Mesenchymal stem cell (in vitro differentiated cells and primary cell): ENCODE data around the gene TBC1D22A.
"Not testable (repeated sequence)": the region's sequence is repeated elsewhere in the genome, so short reads cannot be mapped to it uniquely, and the experiment has no call there.

Source experiments
- DNase-seq: peaks from one replicate; pipeline ENCODE4 v3.0.0-alpha.2; 2013
- H2AFZ ChIP-seq: one replicate; pipeline ENCODE4 v1.6.1; 2013; ENCODE audit warnings: low read depth, mild to moderate bottlenecking, control low read depth, inconsistent platforms, low read length, moderate library complexity
- H2AK5ac ChIP-seq: 2 replicates; pipeline ENCODE4 v1.6.1; 2013; ENCODE audit warnings: low read length, moderate library complexity, mild to moderate bottlenecking, inconsistent platforms; ENCODE audit not compliant: severe bottlenecking
- H2BK120ac ChIP-seq: one replicate; pipeline ENCODE4 v1.6.1; 2013; ENCODE audit warnings: low read depth, mild to moderate bottlenecking, inconsistent platforms, low read length, moderate library complexity
- H2BK12ac ChIP-seq, 2 experiments: one replicate each; pipeline ENCODE4 v1.6.1; 2013; ENCODE audit warnings: inconsistent platforms in 2 of 2, low read length in 2 of 2, mild to moderate bottlenecking in 2 of 2, moderate library complexity in 2 of 2, control low read depth in 1 of 2
- H2BK15ac ChIP-seq: one replicate; pipeline ENCODE4 v1.6.1; 2013; ENCODE audit warnings: mild to moderate bottlenecking, low read depth, inconsistent platforms; ENCODE audit not compliant: poor library complexity, severe bottlenecking
- H2BK5ac ChIP-seq: 2 replicates; pipeline ENCODE4 v1.6.1; 2013; ENCODE audit warnings: low read depth, mild to moderate bottlenecking, low read length, control low read depth, inconsistent platforms; ENCODE audit not compliant: poor library complexity, severe bottlenecking
- H3K14ac ChIP-seq, 2 experiments: one replicate each; pipeline ENCODE4 v1.6.1; 2013; ENCODE audit warnings: inconsistent platforms in 2 of 2, low read length in 2 of 2, control low read depth in 1 of 2, mild to moderate bottlenecking in 1 of 2, moderate library complexity in 1 of 2
- H3K18ac ChIP-seq, 2 experiments: one replicate each; pipeline ENCODE4 v1.6.1; 2013; ENCODE audit warnings: inconsistent platforms in 2 of 2, low read length in 2 of 2, control low read depth in 1 of 2, low read depth in 1 of 2, mild to moderate bottlenecking in 1 of 2
- H3K23ac ChIP-seq, 2 experiments: one replicate each; pipeline ENCODE4 v1.6.1; 2013; ENCODE audit warnings: inconsistent platforms in 2 of 2, low read length in 2 of 2, mild to moderate bottlenecking in 2 of 2, moderate library complexity in 2 of 2, control low read depth in 1 of 2
- H3K27ac ChIP-seq: 2 replicates; pipeline ENCODE4 v1.5.1; 2013; ENCODE audit warnings: mild to moderate bottlenecking, moderate library complexity, low read length, control low read depth, inconsistent platforms; ENCODE audit not compliant: poor library complexity, severe bottlenecking
- H3K27me3 ChIP-seq, 2 experiments: 2 replicates each; pipeline versions ENCODE4 v1.6.1 to v1.7.0; 2013; ENCODE audit warnings: low read length in 2 of 2, mild to moderate bottlenecking in 2 of 2, moderate library complexity in 2 of 2, control low read depth in 1 of 2, inconsistent platforms in 1 of 2; ENCODE audit not compliant: control insufficient read depth in 1 of 2, insufficient read depth in 1 of 2
- H3K36me3 ChIP-seq, 2 experiments: 2 replicates each; pipeline versions ENCODE4 v1.6.1 to v1.7.0; 2013; ENCODE audit warnings: low read length in 2 of 2, control low read depth in 1 of 2, inconsistent platforms in 1 of 2, low read depth in 1 of 2, mild to moderate bottlenecking in 1 of 2; ENCODE audit not compliant: insufficient read depth in 2 of 2, control insufficient read depth in 1 of 2
- H3K4ac ChIP-seq, 2 experiments: one replicate each; pipeline ENCODE4 v1.6.1; 2013; ENCODE audit warnings: inconsistent platforms in 2 of 2, low read length in 2 of 2, mild to moderate bottlenecking in 2 of 2, moderate library complexity in 2 of 2, control low read depth in 1 of 2, low read depth in 1 of 2
- H3K4me1 ChIP-seq: 2 replicates; pipeline ENCODE4 v1.6.1; 2013; ENCODE audit warnings: low read depth, low read length, control low read depth; ENCODE audit not compliant: control insufficient read depth, insufficient read depth
- H3K4me2 ChIP-seq: 2 replicates; pipeline ENCODE4 v1.6.1; 2013; ENCODE audit warnings: low read length, mild to moderate bottlenecking, inconsistent platforms; ENCODE audit not compliant: poor library complexity, severe bottlenecking
- H3K4me3 ChIP-seq, 2 experiments: 2 replicates each; pipeline versions ENCODE4 v1.5.1 to v1.7.0; 2013; ENCODE audit warnings: low read length in 2 of 2, mild to moderate bottlenecking in 2 of 2, control low read depth in 1 of 2, low read depth in 1 of 2; ENCODE audit not compliant: insufficient read depth in 1 of 2
- H3K79me1 ChIP-seq: replicated peaks from 2 replicates; pipeline ENCODE4 v1.6.1; 2013; ENCODE audit warnings: mild to moderate bottlenecking, control low read depth, low read length, inconsistent platforms; ENCODE audit not compliant: poor library complexity, severe bottlenecking
- H3K9ac ChIP-seq: 2 replicates; pipeline ENCODE4 v1.7.0; 2013; ENCODE audit warnings: mild to moderate bottlenecking, low read length, moderate library complexity
- H3K9me3 ChIP-seq: 2 replicates; pipeline ENCODE4 v1.7.0; 2013; ENCODE audit warnings: mild to moderate bottlenecking, low read length; ENCODE audit not compliant: control insufficient read depth
- H4K8ac ChIP-seq: one replicate; pipeline ENCODE4 v1.6.1; 2013; ENCODE audit warnings: inconsistent platforms, mild to moderate bottlenecking, low read length, moderate library complexity
- H4K91ac ChIP-seq: one replicate; pipeline ENCODE4 v1.6.1; 2013; ENCODE audit warnings: mild to moderate bottlenecking, low read length, inconsistent platforms
- WGBS: methylation state at CpG from one replicate; pipeline ENCODE4 v1.1.7; 2013; ENCODE audit warnings: mixed read lengths; 5-methylcytosine and 5-hydroxymethylcytosine counted together

The TBC1D22A gene

DNA sequence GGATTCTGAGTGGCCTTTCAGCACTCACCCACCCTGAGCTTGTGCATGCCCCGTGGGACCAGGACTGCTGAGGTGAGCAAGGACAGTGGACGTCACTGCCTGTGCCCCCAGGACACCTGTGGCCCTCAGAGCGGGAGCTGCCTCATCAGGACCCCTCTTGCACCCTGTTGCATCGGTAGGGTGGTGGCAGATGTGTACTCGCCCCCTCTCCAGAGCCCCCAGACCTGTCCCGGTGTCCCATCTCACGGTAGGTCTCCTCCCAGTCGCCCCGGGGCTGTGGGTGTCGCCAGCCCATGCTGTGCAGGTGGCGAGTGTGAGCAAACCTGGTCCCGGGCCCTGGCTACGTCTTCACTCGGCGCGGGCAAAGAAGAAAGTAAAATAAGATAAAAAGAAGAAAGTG, 374.2 kb downstream of the TBC1D22A start:
- Histone ChIP-seq H3K36me3 (peaks cover 0 to 17% of the 10 kb centered on the region in 2 experiments), H4K91ac (no peak overlapping the region), H3K23ac (no peak overlapping the region), H3K14ac (no peak overlapping the region), H3K4me3 (no peak overlapping the region), H3K4ac (no peak overlapping the region), H2BK15ac (no peak overlapping the region), H3K79me1 (no peaks in the 10 kb centered on the region), H2BK5ac (no peak overlapping the region), H2BK12ac (no peak overlapping the region), H2AK5ac (no peak overlapping the region), H3K9ac (no peak overlapping the region), H3K4me2 (no peak overlapping the region), H3K27me3 (no peaks in the 10 kb centered on the region), H2BK120ac (no peak overlapping the region), H2AFZ (no peak overlapping the region), H3K4me1 (peaks cover 7% of the 10 kb centered on the region), H3K9me3 (no peaks in the 10 kb centered on the region), H3K18ac (no peak overlapping the region), H4K8ac (no peak overlapping the region), H3K27ac (no peak overlapping the region)
- 91% methylated on average over 16 of the region's 16 CpGs for WGBS
- DNase-seq, result no peak

GRCh38 chr22:47139013-47139789, 376.8 kb downstream of the TBC1D22A start:
- no peak overlapping the region for H2BK12ac ChIP-seq
- no peak overlapping the region for H3K14ac ChIP-seq
- 92% methylated on average over 30 of the region's 30 CpGs for WGBS
- peaks cover 9% of the 10 kb centered on the region for H3K4me1 ChIP-seq
- no peak overlapping the region for H2BK5ac ChIP-seq
- no peak overlapping the region for H3K4me3 ChIP-seq
- H4K8ac ChIP-seq, result no peak overlapping the region
- H3K4ac ChIP-seq, result no peak overlapping the region
- H3K18ac ChIP-seq, result no peak overlapping the region
- no peaks in the 10 kb centered on the region for H3K9me3 ChIP-seq
- H3K36me3 ChIP-seq, result peaks cover 0 to 24% of the 10 kb centered on the region in 2 experiments
- H2BK15ac ChIP-seq, result no peak overlapping the region
- H3K9ac ChIP-seq, result no peak overlapping the region
- H3K27me3 ChIP-seq, result no peaks in the 10 kb centered on the region
- H3K79me1 ChIP-seq, result no peaks in the 10 kb centered on the region
- no peak overlapping the region for H3K27ac ChIP-seq
- DNase-seq, result no peak
- H2AK5ac ChIP-seq, result no peak overlapping the region
- no peak overlapping the region for H3K23ac ChIP-seq
- H2AFZ ChIP-seq, result no peak overlapping the region
- H4K91ac ChIP-seq, result no peak overlapping the region
- no peak overlapping the region for H2BK120ac ChIP-seq
- H3K4me2 ChIP-seq, result no peak overlapping the region

DNA sequence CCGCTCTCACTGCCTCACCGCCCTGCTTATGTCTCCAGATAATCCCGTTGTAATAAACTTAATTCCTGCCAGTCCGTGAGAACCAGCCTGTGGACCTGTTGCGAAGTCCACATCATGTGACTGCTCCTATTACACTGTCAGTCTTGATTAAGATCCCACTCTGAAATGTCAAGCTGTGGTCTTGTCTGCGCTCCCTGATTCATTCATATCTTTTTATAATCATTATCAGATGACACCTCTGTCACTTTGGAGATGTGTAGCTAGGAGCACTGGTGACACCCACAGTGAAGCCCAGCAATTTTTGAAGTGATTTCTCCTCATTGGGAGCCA, 377.3 kb downstream of the TBC1D22A start:
- no peak overlapping the region for H2AFZ ChIP-seq
- H3K36me3 ChIP-seq, result peaks cover 0 to 26% of the 10 kb centered on the region in 2 experiments
- no peak overlapping the region for H3K4me2 ChIP-seq
- 84% methylated on average over 6 of the region's 6 CpGs for WGBS
- no peak overlapping the region for H3K14ac ChIP-seq
- H3K79me1 ChIP-seq, result no peaks in the 10 kb centered on the region
- H3K27ac ChIP-seq, result no peak overlapping the region
- H3K18ac ChIP-seq, result no peak overlapping the region
- no peak for DNase-seq
- no peaks in the 10 kb centered on the region for H3K27me3 ChIP-seq
- H2BK15ac ChIP-seq, result no peak overlapping the region
- no peak overlapping the region for H2BK12ac ChIP-seq
- no peak overlapping the region for H2BK5ac ChIP-seq
- no peak overlapping the region for H3K4me3 ChIP-seq
- no peak overlapping the region for H4K91ac ChIP-seq
- no peak overlapping the region for H3K9ac ChIP-seq
- no peak overlapping the region for H4K8ac ChIP-seq
- no peak overlapping the region for H3K4ac ChIP-seq
- no peak overlapping the region for H3K23ac ChIP-seq
- H3K4me1 ChIP-seq, result peaks cover 9% of the 10 kb centered on the region
- H3K9me3 ChIP-seq, result no peaks in the 10 kb centered on the region
- no peak overlapping the region for H2AK5ac ChIP-seq
- H2BK120ac ChIP-seq, result no peak overlapping the region

DNA sequence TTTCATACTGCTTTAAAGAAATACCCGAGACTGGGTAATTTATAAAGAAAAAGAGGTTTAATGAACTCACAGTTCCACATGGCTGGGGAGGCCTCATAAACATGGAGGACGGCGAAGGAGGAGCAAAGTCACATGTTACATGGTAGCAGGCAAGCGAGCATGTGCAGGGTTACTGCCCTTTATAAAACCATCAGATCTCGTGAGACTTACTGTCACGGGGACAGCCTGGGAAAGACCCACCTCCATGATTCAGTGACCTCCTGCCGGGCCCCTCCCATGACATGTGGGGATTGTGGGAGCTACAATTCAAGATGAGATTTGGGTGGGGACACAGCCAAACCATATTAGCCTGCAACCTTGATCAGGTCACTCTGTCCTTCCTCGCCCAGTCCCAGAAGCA, 378.5 kb downstream of the TBC1D22A start:
- not testable (repeated sequence) for H2BK120ac ChIP-seq, H3K14ac ChIP-seq, H3K9ac ChIP-seq, H2BK5ac ChIP-seq, H3K27ac ChIP-seq, H3K9me3 ChIP-seq, H4K91ac ChIP-seq, H3K23ac ChIP-seq, H3K4me3 ChIP-seq, H3K79me1 ChIP-seq, H4K8ac ChIP-seq, H2BK15ac ChIP-seq, H3K4ac ChIP-seq, H2AFZ ChIP-seq, DNase-seq, H3K4me1 ChIP-seq, H3K4me2 ChIP-seq, H3K27me3 ChIP-seq, H3K18ac ChIP-seq, H2BK12ac ChIP-seq, H2AK5ac ChIP-seq
- H3K36me3 ChIP-seq, result peaks cover 0 to 26% of the 10 kb centered on the region in 2 experiments
- 91% methylated on average over 8 of the region's 8 CpGs for WGBS
